Suppressor macrophage (primary cell): ENCODE measurements around the gene AFAP1L1.

Source experiments
- DNase-seq, 4 experiments: peaks; one replicate each; pipeline ENCODE4 v3.0.0-alpha.2; 2020 to 2022

Gene AFAP1L1

DNA sequence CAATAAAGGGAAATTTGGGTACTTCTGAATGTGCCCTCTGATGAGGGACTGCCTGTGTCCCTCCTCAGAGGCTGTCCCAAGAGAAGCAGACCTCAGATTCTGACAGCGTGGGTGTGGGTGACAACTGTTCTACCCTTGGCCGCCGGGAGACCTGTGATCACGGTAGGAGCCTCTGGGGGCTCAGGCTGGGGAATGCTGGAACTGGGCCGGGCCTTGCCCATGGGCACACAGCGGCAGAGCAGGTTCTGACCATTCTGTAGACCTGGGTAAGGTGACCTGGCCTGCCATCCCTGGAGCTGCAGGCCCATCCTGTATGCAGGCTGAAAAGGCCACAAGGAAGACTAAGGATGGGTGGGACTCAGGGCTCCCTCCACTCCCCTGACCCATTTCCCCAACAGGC lies 44.1 kb downstream of the AFAP1L1 start:
- no peak for DNase-seq

DNA sequence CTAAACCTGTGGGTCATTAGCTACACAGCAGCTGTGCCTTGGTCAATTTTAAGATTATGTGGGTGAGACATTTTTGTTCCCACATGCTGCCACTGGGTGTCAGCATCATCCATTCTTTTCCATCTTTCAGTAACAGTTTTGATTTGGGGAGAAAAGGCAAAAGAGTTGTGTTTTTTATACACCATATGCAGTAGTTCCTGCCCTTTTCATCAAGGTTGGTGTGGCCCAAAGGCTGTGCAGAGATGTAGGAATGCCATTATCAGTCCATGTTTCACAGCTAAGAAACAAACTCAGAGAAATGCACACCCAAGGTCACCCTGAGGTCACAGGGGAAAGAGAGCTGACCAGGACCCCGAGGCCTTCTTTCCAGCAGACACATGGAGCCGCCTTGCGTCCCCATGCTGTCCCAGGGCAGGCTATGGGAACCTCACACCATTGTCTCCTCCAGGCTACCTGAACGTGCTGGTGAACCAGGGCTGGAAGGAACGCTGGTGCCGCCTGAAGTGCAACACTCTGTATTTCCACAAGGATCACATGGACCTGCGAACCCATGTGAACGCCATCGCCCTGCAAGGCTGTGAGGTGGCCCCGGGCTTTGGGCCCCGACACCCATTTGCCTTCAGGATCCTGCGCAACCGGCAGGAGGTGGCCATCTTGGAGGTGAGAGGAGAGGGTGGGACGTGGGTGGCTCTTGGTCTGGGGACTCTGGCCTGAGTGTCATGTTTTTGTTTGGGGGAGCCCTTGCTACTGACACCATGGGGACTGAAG lies 45.8 kb downstream of the AFAP1L1 start:
- DNase-seq, result peak; percentile 46 to 67 (median 50)

DNA sequence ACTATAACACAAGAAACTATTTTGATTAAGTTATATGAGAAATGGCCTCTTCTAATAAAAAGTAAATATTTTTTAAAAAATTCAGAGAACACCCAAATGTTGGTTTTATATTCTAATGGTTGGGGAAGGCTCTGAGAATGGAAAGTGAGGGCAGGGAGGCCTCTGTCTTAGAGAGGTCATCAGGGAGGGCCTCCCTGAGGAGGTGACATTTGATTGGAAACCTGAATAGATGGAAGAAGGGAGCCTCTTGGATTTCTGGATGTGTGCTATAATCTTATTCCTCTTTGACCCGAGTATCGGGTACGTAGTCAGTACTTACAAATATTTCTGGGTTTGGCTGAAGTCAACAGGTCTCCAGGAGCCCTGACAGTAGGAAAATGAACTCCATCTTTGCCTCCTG lies 47.5 kb downstream of the AFAP1L1 start:
- no peak for DNase-seq

DNA sequence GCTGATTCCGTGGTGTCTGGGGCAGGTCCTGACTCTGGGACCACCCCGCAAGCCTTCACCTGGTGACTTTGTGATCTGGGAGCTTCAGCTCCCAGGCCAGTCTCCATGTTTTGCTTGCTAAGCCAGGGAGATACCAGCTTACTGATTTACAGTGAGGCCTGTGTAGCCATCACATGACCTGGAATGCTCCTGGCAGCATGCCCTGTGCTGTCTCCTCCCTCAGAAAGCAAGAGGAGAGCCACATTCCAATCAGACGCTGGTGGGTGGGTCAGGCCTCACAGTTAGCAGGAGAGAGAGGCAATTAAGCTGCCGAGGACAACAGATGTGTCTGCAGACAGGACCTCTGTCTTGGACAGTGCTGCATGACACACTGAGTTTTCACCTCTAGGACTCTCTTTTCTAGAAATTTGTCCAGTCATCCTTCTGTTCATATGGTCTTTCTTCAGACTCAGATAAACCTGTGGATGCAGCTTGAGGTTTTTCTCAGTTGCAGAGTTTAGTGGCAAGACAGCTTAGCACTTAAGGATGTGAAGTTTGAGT lies 49.2 kb downstream of the AFAP1L1 start:
- DNase-seq, result peak in 1 of 4 experiments; percentile 29

DNA sequence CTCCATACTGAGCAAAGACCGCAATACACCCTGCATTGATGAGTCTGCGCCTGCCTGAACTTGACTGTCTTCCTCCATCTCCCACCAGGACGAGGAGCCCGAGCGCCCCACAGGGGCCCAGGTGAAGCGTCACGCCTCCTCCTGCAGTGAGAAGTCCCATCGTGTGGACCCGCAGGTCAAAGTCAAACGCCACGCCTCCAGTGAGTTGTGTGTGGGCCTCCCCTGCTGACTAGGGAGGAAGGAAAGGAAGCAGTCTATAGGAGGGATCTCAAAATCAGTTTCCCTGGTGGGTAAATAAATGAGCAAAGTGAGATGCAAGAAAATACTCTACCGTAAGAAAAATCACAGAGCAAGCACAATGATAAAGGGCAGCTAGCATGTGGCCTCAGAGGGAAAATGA lies 50.9 kb downstream of the AFAP1L1 start:
- DNase-seq, result no peak

DNA sequence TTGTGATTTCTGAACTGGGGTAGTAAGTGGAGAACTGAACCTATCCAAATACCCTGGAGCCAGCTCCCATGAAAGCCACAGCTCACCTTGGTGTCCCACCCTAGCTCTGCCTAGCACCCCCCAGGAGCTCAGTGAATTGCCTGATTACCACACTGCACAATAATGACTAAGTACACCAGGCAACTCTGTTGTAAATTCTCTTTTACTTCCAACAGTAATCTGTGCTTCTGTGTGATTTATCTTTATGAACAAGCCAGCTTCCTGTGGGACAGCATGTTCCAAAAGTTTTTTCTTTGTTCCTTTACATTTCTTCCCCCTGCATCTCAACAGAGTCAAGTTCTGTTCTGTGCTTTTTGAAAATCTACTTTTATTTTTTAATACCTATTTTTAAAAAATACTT lies 51.6 kb downstream of the AFAP1L1 start:
- no peak for DNase-seq

DNA sequence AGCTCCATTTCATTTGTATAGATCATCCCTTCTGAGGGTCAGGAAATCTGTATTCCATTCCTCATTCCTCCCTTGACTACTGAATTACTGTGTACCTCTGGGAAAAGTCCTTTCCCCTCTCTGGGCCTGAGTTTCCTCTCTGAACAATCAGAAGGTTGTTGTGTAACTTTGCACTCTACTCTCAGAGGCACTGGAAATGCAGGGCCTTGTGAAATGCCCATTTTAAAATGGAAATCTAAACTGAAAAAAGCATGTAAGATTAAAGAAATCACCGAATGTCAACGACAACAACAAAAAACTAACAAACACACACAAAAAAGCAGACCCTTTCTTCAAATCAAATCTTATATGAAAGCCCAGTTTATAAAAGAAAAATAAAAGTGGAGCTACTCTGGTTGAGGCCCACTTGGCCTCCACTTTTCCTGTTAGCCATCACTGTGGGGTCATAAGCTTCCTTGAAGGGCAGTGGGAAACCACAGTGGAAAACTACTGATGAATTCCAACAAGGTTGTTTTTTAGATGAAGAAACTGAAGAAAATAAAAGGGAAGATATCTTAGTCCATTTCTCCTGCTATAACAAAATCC lies 52.1 kb downstream of the AFAP1L1 start:
- no peak for DNase-seq

DNA sequence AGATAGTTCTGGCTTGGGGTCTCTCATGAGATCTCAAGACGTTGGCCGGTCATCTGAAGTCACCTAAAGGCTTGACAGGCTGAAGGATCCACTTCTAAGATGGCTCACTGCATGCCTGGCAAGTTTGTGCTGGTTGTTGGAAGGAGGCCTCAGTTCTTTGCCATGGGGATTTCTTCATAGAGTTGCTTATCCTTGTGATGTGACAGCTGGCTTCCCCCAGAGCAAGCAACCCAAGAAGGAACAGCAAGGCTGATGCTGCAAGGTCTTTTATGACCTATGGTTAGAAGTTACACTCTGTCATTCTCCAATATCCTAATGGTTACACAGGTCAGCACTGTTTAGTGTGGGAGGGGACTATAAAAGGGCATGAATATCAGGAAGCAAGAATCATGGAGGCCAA lies 53.0 kb downstream of the AFAP1L1 start:
- DNase-seq, result peak in 2 of 4 experiments; percentile 11 to 26

DNA sequence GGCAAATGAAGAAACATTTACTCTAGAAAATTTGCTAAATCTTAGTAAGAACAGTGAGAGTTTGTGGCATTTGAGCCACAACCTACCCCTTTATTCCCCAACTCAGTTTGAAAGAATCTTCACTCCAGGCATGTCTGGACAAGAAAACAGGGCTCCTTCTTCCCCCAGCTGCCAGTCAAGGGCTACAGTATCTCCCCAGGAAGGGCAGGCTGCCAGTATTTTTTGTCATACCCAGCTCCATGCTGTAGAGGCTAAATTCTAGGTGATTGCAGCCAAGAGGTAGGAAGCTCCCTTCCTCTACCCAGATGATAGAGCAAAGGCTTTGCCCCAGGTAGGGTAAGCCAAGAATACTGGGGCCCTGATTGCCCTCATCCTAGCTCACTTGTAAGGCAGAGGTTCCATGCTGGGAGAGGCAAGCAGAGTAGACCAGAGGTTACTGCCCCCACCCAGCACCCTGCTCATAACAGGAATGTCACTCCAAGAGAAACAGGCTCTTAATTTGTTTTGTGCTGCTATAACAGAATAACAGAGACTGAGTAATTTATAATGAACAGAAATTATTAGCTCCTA lies 53.6 kb downstream of the AFAP1L1 start:
- no peak for DNase-seq

DNA sequence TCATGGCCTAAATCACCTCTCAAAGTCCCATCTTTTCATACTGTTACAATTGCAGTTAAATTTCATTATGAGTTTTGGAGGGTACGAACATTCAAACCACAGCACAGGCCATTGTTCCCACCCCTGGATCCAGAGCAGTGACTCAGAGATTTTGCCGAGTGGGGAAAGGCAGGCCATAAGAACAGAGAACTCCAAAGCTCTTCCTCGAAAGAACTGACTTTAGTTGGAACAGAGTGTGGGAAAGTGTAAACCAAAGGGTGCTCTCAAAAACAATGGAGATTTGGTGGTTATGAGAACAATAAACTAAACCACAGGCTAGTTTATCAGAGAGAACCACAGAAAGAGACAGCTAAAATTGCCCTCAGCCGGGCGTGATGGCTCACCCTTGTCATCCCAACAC lies 54.2 kb downstream of the AFAP1L1 start:
- DNase-seq, result no peak

DNA sequence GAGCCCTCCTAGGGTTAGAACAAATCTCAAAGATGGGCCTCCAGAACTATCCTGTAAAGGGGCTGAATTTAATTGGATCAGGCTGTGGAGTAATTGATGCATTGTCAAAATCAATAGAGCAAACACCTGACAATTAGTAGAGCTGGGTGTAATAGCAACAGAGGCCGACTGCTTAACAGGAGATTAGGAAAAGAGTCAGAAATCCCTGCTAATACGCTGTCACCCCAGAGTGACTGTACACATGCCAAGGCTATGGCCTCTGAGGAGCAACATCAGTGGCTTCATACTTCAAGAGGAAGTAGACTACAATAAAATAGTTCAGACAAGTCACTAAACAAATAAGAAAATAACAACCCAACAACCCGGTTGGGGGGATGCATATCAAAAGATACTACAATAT lies 55.0 kb downstream of the AFAP1L1 start:
- DNase-seq, result no peak

DNA sequence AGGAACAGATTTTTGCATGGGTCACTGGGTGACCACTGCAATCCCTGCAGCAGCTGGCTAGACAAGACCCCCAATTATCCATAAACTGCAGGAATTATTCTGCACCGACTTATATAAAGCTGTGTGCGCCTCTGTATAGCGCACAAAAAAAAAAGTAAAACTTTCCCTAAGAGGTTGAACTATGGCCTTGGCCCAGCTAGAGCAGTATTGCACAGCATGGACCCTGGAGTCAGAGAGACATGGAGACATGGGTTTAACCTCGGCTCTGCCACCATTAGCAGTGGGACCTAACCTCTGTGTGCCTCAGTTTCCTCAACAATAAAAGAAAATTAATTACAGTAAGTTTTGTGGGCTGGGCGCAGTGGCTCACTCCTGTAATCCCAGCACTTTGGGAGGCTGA lies 56.5 kb downstream of the AFAP1L1 start:
- DNase-seq, result no peak

DNA sequence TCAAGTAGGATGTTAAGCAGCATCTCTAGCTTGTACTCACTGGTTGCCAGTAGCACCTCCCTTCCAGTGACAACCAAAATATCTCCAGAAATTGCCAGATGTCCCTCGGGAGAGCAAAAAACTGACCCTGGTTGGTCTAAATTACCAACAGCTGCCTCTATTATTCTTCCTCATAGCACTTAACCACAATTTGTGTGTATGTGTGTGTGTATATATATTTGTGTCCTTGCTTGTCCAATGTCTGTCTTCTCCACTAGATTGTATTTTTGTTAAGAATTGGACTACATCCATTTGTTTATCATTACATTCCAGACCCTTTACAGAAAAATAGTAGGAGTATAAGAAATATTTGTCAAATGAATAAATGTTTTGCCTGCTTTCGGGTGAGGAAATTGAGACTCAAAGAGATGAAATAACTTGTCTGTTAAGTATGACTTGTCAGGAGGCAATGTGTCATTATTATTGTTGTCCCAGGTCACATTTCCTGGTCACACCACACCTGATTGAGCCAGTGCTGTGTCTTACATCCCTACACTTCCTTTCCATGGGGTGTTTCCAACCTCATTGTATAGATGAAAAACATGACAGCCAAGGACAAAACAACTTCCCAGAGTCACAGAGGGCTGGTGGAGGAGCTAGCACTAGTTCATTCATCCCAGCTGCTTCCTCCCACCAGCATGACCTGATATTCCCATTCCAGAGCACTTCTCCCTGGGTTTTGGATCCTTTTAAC lies 62.2 kb downstream of the AFAP1L1 start:
- no peak for DNase-seq

DNA sequence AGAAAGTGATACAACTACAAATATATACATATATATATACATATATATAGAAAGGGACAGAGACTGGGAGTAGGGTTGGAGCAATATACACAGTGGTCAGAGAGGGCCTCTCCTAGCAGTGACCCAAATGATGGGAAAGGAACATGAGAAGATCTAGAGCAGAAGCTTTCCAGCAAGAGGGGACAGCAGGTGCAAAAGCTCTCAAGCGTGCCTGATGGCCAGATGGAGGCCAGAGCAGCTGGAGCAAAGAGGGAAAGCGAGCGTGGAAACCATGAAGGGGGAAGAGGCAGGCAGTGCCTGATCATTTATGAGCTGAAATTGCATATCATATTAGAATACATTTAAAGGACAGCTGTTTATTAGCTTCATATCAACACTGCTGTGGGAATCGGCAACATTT lies 66.1 kb downstream of the AFAP1L1 start:
- DNase-seq, result no peak

DNA sequence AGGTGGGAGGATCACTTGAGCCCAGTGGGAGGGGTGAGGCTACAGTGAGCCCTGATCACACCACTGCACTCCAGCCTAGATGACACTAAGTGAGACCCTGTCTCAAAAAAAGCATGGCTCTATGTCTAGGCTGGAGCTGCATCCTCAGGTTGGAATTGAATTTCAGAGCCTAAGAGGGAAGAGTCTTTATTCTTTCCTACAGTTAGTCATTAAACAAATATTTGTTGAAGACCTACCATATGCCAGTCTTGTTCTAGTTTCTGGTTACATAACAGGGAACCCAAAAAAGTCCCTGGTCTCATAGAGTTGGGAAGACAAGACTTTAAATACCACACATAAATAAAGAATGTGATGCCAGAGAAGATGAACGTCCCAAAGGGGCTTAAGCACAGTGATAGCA lies 66.7 kb downstream of the AFAP1L1 start:
- no peak for DNase-seq

DNA sequence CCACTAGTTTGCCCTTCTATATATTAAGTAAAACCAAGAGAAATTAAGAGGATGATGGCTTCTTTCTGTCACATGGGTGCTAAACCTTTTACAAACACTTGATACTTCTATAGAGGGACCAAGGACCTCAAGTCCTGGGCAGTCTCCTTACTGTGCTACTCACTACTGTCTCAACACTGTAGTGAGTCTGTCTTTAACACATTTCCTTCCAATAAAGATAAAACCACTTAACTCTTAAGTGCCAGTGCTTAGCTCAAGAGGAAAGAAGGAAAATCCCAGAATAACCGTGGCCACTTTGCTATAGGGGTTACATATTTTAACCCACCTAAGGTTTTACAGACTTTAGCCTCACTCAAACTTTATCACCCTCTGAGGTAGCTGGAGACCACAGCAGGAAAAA lies 69.3 kb downstream of the AFAP1L1 start:
- no peak for DNase-seq

DNA sequence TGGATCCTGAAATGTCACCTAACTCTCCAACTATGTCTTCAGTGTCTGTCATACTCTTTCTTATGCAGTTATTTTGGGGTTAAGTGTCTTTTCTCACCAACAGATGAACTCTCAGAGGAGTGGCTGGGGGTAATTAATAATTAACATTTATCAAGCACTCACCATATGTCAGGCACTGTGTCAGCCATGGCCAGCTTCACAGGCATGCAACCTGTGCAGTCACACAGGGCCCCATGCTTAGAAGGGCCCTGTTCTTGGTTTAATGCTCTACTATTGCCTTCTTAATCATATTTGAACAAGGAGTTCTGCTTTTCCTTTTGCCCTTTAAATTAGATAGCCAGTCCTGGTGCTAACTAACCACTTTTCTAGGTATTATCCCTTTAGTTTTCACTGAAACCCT lies 70.2 kb downstream of the AFAP1L1 start:
- DNase-seq, result no peak

DNA sequence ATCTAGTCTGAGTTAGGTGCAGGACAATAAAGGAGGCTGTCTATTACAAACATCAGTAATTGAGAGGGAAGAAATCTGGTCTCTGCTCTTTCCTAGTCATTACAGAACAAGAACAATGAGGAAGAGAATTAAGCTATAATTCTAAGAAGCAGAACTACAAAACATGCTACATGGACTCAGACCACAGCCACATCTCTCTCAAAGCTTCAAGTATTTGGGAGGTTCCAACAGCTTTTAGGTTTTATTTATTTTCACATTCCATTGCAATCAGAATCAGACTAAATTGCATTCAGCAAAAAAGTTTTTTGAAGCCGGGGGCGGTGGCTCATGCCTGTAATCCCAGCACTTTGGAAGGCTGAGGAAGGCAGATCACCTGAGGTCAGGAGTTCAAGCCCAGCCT lies 72.5 kb downstream of the AFAP1L1 start:
- peak in 2 of 4 experiments; percentile 17 to 33 for DNase-seq

DNA sequence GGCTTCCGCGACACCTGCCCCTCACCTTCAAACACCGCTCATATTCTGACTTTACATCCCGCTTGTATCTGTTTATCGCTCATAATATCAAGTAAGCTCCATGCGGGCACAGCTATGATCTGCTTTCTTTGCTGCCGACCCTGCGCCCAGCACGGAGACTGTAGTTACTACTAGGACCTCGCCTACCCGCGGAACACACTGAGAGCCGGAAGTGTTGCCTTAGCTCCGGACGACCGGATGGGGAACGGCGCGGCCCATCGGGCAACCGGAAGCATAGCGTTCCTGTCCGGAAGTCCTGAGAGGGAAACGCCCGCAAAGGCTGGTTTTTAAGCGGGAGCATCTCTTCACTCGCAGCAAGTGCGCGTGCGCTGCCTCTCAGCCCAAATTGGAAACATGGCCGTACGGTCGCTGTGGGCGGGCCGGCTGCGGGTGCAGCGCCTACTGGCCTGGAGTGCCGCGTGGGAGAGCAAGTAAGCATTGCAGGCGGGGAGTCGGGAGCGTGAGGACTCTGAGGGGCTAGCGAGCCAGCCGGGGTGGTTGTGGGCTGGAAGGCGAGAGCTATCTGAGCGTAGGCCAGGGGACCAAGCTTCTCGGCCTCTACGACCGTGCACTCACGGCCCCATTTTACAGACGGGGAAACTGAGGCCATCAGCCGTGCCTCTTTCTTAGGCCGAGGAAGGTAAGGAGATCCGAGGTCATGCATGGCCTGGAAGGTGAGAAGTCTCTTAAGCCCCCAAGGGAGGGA lies 73.7 kb downstream of the AFAP1L1 start, which contains the start of gene GRPEL2:
TSS of gene GRPEL2 (plus strand) at position 353 of the 745 bp plus-strand sequence. CDS start at position 394, 41 bp downstream.
- DNase-seq, result peak; percentile 97 to 99 (median 98)

DNA sequence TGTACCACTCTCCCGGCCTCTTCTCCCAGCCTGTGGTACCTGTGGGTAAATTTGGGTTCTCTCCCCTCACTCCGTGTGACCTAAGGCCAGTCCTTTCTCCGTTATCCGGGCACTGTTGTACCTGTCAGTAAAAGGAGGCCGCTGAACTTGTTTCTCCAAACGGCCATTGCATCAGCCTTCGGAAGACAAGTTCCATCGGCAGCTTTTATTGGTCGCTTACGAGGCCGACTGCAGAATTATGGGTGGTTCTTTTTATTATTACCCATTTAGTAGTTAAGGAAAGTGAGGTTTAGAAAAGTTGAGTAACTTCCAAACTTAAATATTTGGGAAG lies 74.2 kb downstream of the AFAP1L1 start:
- DNase-seq, result peak; percentile 16 to 51 (median 43)

DNA sequence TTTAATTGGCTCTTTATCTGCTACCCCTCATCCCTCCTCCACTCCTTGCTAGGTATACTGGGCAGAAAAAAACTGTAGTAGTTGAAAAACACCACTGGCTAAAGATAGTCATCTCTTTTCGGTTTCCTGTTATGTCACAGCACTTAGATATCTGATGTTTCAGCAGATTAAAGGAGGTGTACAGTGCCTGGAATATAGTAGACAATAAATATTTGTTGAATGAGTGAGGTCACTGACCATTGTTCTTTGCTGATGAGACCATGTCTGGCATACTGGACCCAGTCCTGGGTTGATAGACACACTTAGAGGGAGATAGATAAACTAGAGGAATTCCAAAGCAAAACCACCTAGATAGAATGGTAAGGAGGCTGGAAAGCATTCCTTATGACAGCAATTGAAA lies 76.9 kb downstream of the AFAP1L1 start:
- no peak for DNase-seq

DNA sequence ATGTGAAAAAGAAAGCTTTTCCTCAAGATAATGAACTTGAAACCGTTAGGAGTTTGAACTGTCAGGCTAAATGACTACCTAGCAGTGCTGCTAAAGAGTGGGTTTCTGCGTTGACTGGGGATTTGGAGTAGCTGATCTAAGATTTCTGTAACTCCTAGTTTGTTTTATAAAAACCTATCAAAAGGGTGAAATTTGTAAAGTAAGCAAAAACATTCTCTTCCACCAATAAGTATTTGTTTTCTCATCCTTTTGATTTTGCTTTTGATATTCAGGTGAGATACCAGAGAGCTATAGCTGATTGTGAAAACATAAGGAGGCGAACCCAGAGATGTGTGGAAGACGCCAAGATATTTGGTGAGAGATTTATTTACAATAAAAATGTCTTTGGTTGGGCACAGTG lies 77.7 kb downstream of the AFAP1L1 start:
- no peak for DNase-seq

DNA sequence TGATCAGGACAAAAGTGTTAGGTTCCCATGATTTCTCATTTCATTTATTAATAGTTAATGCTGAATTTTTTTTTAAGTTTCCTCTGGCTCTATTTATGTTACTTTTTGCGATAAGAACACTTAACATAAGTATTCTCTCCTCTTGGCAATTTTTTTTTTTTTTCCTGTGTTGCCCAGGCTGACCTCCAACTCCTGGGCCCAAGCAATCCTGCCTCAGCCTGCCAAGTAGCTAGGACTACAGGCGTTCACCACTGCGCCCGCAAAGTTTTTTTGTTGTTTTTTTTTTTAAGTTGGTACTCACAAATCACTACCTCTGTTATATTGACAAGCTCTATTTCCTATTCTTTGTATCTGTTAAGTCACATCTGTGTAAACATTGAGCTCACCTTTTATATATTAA lies 80.5 kb downstream of the AFAP1L1 start:
- no peak for DNase-seq
